Skin of body (tissue), 2 donors: ENCODE data around the gene RTF2. TPM values are rescaled to one million over a fixed set of nuclear protein-coding genes. Genes with fewer than 3 reads are reported as not detected.

ENCODE experiments used
- DNase-seq: peaks from one replicate; lab custom pipeline; 2025; lab: John Stamatoyannopoulos, UW
- total RNA-seq: library from RNA; depleted of rRNA; stranded (reverse); fragments of >200 nt; gene quantifications from one replicate; pipeline ENCODE4 v1.2.3, GENCODE V29; 2014

Gene RTF2
- 44.7 TPM for total RNA-seq

GRCh38 chr20:56468316-56469076 lies at the start of gene RTF2:
TSS of gene RTF2 (plus strand) at chr20:56468627. CDS start at chr20:56468698, 71 bp downstream.
- peak; percentile 94 for DNase-seq

- DNase-seq = no peak
Observed at GRCh38 chr20:56420028-56420427, 48.4 kb upstream of the RTF2 start.

GRCh38 chr20:56420940-56421688 lies 47.3 kb upstream of the RTF2 start:
- DNase-seq = no peak

GRCh38 chr20:56422076-56422823 lies 46.2 kb upstream of the RTF2 start:
- DNase-seq = no peak

- DNase-seq = no peak
Observed at GRCh38 chr20:56422824-56423189, 45.6 kb upstream of the RTF2 start.

GRCh38 chr20:56423211-56423610 lies 45.2 kb upstream of the RTF2 start:
- DNase-seq = no peak

- DNase-seq = no peak
Observed at GRCh38 chr20:56423886-56424285, 44.5 kb upstream of the RTF2 start.

- no peak for DNase-seq
Observed at GRCh38 chr20:56424931-56425330, 43.5 kb upstream of the RTF2 start.

GRCh38 chr20:56426026-56426425 lies 42.4 kb upstream of the RTF2 start:
- DNase-seq = no peak

- no peak for DNase-seq
Observed at GRCh38 chr20:56426926-56427325, 41.5 kb upstream of the RTF2 start.

- DNase-seq = no peak
Observed at GRCh38 chr20:56427797-56428196, 40.6 kb upstream of the RTF2 start.

GRCh38 chr20:56428410-56428809 lies 40.0 kb upstream of the RTF2 start:
- DNase-seq = no peak

- no peak for DNase-seq
Observed at GRCh38 chr20:56428881-56429280, 39.5 kb upstream of the RTF2 start.

GRCh38 chr20:56429502-56429901 lies 38.9 kb upstream of the RTF2 start:
- no peak for DNase-seq

- no peak for DNase-seq
Observed at GRCh38 chr20:56429941-56430340, 38.5 kb upstream of the RTF2 start.

- DNase-seq = no peak
Observed at GRCh38 chr20:56430461-56430860, 38.0 kb upstream of the RTF2 start.

- no peak for DNase-seq
Observed at GRCh38 chr20:56430957-56431356, 37.5 kb upstream of the RTF2 start.

GRCh38 chr20:56431471-56431870 lies 37.0 kb upstream of the RTF2 start:
- DNase-seq = no peak

GRCh38 chr20:56433221-56433879 lies 35.1 kb upstream of the RTF2 start:
- no peak for DNase-seq

- DNase-seq = peak; percentile 28
Observed at GRCh38 chr20:56433880-56434255, 34.6 kb upstream of the RTF2 start.

- no peak for DNase-seq
Observed at GRCh38 chr20:56437196-56437960, 31.0 kb upstream of the RTF2 start.
